HG03039 (cell line): Measurements from ENCODE around the gene YPEL1.
"Not testable (repeated sequence)": the region's sequence is repeated elsewhere in the genome, so short reads cannot be mapped to it uniquely, and the experiment has no call there.

Experiments
- ATAC-seq: cut with Tn5 transposase; IDR thresholded peaks from one replicate; pipeline ENCODE4 v1.9.1; 2021; ENCODE audit warnings: mild to moderate bottlenecking, moderate library complexity; ENCODE audit not compliant: unreplicated experiment

Gene YPEL1

GRCh38 chr22:21701384-21701971, 34.1 kb downstream of the YPEL1 start:
- ATAC-seq, result no peak

DNA sequence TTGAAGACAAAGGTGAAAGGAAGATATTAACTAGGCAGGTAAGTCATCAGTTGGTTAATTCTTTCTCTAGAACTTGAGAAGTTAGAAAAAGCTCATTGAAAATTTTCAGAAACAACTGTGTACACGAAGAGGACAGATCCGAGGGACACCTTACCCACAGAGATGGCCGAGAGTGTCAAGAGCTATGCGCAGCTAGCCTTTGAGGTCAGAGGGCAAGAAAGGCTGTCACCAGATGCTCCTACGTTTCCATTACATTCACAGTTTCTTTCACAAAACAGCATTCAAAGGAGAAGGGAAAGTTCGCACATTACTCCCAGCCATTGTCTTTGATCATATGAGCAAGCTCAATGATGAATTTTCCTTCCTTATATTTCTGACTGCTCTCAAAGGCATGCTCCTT, 34.8 kb downstream of the YPEL1 start:
- no peak for ATAC-seq

DNA sequence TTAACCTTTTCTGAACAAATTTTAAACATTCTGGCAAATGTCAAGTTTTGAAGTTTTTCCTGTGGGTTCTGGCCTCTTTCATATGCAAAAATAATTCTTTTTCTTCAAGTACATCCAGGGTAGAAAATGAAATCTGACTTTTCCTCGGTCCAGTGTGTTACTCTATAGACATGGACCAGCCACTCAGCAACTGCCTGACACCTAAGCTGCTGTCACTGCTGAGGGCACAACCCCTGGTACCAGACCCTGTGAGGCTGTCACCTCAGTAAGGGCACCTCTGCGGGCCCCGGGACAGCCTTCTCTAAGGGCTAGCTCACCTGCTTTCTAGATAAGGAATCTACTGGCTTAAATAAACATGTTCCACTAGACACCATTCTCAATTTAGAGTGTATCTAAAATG, 36.0 kb downstream of the YPEL1 start:
- no peak for ATAC-seq

- ATAC-seq, result no peak
Measured at GRCh38 chr22:21698430-21699329, 36.9 kb downstream of the YPEL1 start.

DNA sequence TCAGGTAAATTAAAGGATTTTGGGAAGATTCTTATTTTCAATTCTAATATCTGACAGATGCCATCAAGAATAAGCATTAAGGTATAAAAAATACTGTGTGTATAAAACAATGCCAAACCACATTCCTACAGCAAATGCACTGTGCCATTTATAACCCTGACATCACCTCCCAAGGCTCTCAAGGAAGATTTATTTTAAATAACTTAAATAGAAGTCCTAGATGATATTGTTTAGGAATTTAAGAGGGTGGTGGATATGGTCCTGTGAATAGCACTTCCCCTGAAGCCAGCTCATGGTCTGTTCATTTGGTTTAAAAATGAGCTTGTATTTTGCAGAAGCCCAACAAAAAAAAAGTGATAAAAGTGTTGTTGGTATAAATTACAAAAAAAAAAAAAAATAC, 37.7 kb downstream of the YPEL1 start:
- no peak for ATAC-seq

GRCh38 chr22:21697021-21697771, 38.4 kb downstream of the YPEL1 start:
- no peak for ATAC-seq

DNA sequence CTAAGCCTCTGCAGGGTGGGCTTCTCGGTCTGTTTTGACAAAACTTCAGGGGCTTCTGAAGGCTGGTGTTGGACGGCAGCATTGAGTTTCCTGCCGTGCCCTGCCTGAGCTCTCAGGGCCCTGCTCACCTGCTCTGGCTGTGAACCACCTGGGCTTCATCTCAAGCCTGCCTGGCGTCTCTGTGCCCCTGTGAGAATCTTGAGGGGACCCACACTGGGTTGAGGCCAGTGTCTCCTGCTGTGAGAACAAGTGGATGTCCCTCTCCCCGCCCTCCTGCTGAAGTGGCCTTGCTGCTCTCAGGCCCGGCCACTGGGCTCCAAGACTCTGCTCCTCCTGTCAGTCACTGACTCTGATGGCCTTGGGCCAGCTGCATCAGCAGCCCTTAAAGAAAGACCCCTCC, 39.5 kb downstream of the YPEL1 start:
- no peak for ATAC-seq

GRCh38 chr22:21695430-21696085, 40.0 kb downstream of the YPEL1 start:
- ATAC-seq, result no peak

GRCh38 chr22:21694795-21695429, 40.7 kb downstream of the YPEL1 start:
- no peak for ATAC-seq

DNA sequence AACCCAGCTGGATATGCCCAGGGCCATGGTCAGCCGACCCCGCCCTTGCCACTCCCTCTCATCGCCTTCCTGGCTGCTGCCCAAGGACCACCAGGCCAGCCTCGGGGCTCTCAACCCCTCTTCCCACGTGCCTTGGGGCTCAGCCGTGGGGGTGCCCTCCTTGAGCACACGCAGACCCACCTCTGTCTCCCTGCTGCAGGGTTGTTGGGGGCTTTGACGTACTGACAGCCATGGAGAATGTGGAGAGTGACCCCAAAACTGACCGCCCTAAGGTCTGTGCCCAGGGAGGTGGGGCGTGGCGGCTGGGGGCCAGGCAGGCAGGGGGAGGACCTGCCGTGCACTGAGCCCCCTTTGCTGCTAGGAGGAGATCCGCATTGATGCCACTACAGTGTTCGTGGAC, 41.2 kb downstream of the YPEL1 start:
- ATAC-seq, result no peak

DNA sequence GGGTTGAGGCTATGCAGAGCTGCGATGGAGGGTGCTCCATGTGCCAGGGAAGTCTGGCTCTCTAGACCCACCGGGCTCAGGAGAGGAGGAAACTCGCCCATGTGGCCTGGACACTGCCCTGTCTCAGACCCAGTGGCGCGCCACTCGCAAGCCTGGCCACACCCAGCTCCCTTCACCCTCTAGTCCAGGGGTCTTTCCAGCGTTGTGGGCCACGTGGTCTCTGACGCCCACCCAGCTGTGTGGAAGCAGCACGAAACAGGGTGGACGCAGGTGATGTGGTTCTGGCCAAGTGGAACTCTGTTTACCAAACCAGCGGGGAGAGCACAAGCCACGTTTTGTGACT, 41.6 kb downstream of the YPEL1 start:
- ATAC-seq, result no peak

GRCh38 chr22:21693333-21693998, 42.1 kb downstream of the YPEL1 start:
- ATAC-seq, result no peak

DNA sequence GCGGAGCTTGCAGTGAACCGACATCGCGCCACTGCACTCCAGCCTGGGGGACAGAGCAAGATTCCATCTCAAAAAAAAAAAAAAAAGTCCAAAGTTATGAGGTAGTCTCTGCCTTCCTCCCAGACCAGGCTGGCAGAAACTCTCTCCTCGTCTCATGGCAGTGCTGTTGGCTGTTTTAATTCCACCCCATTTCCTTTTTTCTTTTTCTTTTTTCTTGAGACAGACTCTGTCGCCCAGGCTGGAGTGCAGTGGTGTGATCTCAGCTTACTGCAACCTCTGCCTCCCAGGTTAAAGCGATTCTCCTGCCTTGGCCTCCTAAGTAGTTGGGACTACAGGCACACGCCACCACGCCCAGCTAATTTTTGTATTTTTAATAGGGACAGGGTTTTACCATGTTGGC, 42.7 kb downstream of the YPEL1 start:
- ATAC-seq, result not testable (repeated sequence)

GRCh38 chr22:21691816-21692215, 43.8 kb downstream of the YPEL1 start:
- no peak for ATAC-seq

- no peak for ATAC-seq
Measured at GRCh38 chr22:21690401-21690801, 45.2 kb downstream of the YPEL1 start.

GRCh38 chr22:21688706-21689381, 46.8 kb downstream of the YPEL1 start:
- ATAC-seq, result no peak

DNA sequence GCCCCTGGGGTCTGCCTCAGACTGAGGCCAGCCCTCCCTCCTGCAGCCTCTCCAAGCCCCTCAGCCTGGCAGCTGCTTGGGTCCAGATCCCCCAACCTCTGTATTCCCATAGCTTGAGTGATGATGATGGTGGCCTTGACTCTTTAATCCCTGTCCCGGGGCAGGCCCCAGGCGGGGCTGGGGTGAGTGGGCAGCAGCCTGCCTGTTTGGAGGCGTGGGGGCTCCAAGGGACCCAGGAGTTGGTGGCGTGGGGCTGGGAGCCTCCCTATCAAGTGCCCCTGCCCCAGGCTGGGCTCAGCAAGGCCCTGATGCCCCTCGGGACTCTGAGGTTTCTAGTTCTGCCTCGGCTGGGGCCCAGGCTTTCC, 47.3 kb downstream of the YPEL1 start:
- no peak for ATAC-seq

- ATAC-seq, result no peak
Measured at GRCh38 chr22:21687685-21688259, 47.8 kb downstream of the YPEL1 start.

GRCh38 chr22:21686634-21687393, 48.8 kb downstream of the YPEL1 start:
- ATAC-seq, result no peak
